PC-3 (cell line): ENCODE results near the gene KDM4C.

ENCODE experiments used
- EZH2 ChIP-seq: fragments of 300-600 bp; sonication (generic); IDR thresholded peaks from one replicate; pipeline ENCODE4 v1.6.1; 2017; ENCODE audit warnings: antibody characterized with exemption, mild to moderate bottlenecking, low read length; ENCODE audit not compliant: unreplicated experiment
- EZH2phosphoT487 ChIP-seq: fragments of 300-600 bp; sonication (generic); IDR thresholded peaks from 2 replicates; pipeline ENCODE4 v1.6.1; 2018; ENCODE audit warnings: mild to moderate bottlenecking, antibody characterized with exemption, low read length, borderline replicate concordance
- TF ChIP-seq, protein P1 (sequence below): fragments of 300-600 bp; sonication (generic); conservative IDR thresholded peaks from 2 replicates; pipeline ENCODE4 v1.5.1; 2017; ENCODE audit warnings: antibody characterized with exemption, low read depth, mild to moderate bottlenecking, low read length

DNA sequence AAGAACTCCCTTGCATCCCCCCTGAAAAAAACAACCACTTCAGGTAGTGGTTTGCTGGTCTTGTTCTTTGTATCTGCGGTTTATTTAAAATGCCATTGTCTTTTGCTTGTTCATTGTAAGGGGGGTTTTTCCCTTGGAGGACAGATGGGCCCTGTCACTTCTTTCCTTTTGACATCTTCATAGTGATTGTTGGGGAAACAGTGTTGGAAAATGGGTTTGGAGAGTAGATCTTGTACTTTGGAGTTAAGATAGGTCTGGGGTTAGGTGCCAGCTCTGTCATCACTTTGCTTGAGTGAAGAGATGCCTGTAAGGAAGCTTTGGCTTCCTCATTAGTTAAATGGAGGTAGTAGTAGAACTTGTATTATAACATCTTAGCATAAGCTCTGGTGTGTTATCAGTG, 112.4 kb downstream of the KDM4C start:
- TF ChIP-seq, protein P1, sequence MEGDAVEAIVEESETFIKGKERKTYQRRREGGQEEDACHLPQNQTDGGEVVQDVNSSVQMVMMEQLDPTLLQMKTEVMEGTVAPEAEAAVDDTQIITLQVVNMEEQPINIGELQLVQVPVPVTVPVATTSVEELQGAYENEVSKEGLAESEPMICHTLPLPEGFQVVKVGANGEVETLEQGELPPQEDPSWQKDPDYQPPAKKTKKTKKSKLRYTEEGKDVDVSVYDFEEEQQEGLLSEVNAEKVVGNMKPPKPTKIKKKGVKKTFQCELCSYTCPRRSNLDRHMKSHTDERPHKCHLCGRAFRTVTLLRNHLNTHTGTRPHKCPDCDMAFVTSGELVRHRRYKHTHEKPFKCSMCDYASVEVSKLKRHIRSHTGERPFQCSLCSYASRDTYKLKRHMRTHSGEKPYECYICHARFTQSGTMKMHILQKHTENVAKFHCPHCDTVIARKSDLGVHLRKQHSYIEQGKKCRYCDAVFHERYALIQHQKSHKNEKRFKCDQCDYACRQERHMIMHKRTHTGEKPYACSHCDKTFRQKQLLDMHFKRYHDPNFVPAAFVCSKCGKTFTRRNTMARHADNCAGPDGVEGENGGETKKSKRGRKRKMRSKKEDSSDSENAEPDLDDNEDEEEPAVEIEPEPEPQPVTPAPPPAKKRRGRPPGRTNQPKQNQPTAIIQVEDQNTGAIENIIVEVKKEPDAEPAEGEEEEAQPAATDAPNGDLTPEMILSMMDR: no peak
- TF ChIP-seq EZH2: no peak
- no peak for TF ChIP-seq EZH2phosphoT487
